Stimulated activated CD4-positive, alpha-beta T cell treated with anti-CD3 and anti-CD28 coated beads, Interleukin-4, amount 100 ng/mL, for 4 hours (primary cell): ENCODE results near the gene TNMD.

Source experiments
- DNase-seq, 2 experiments: peaks; one replicate each; pipeline ENCODE4 v3.0.0-alpha.2; 2020

Gene TNMD

DNA sequence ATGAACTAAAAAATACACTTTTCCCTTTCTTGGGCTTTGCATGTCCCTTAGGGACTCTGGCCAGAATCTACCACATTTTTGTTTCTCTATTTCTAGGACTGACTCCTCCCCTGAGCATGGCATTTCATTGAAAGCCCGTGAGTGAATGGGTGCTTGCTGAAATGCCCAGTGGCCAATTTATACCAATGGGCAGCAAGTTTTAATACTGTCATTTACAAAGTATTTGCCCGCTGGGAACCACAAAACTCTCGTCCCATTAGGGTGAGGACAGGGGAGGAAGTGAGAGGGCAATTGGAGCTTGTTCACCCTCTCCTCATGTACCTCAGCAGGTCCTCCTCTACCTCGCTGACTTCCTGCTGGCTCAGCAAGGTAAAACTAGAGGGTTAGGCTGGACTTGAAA is 60.4 kb downstream of the TNMD start:
- DNase-seq, result no peak

GRCh38 chrX:100647095-100647494 is 62.4 kb downstream of the TNMD start:
- no peak for DNase-seq

- no peak for DNase-seq
Measured at GRCh38 chrX:100647739-100648138, 63.0 kb downstream of the TNMD start.

DNA sequence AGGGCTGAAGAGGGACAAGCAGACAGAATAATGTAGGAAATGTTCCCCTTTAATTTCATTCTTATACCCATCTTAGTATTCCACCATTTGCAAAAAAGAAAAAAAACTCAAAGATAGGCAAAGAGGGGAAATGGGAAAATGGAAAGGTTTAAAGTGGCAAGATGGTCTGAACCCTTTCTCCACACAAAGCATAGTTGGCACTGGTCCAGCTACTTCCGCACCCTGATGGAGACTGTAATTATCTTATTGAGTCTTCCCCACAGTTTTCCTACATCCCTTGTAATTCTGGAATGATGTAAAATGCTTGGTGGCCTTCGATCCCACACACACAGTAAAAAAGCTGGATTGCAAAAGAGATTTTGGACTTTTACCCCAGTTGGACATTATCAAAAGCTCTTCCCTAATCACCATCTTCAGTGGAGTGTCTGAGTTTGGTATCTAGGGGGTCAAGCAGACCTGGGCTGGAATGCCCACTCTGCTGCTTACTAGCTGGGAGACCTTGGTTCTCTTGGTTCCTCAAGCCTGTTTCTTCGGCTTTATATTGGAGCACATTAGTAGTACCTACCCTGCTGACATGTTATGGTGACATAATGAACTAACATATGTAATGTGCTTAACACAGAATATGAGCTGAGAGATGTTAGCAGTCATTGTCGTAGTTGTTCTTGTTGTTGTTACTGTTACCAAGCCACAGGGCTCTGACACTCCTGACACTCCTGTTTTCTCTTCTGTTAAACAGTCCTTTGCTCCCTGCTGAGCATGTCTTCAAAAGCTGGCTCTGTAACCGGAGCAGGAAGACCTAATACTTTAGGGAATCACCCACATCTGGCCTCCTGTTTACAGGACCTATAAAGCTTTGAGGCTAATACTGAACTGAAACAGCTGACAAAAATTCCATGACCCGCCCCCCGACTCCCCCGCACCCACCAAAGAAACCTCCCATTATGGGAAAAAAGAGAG is 64.0 kb downstream of the TNMD start:
- DNase-seq, result no peak
